ENCODE measurements around the gene ATP10A. TPM values are rescaled to one million over a fixed set of nuclear protein-coding genes. Genes with fewer than 3 reads are reported as not detected.

Gene ATP10A
- total RNA-seq, 1 donor from 2014 or later = 1.9 TPM

GRCh38 chr15:25631971-25632370, 231.2 kb downstream of the ATP10A start:
- no peak for DNase-seq (ENCODE audit: extremely low spot score, unreplicated experiment)
- Mint-ChIP-seq H3K4me1 (ENCODE audit: unreplicated experiment) (peaks cover 12% of the 10 kb centered on the region), H3K27me3 (no peaks in the 10 kb centered on the region), H3K36me3 (no peaks in the 10 kb centered on the region), H3K4me3 (no peak overlapping the region), H3K27ac (no peak overlapping the region), H3K9me3 (no peaks in the 10 kb centered on the region)
- TF ChIP-seq CTCF (conservative IDR thresholded peaks at IDR 0.05) = no peak

Small RNA genes within 50 kb of the gene (microRNA-seq; reads per million reads assigned to microRNA genes)
- not detected for gene MIR4715

Data from type B pancreatic cell (in vitro differentiated cells).